Activated T-cell treated with anti-CD3 and anti-CD28 coated beads for 1 hour (primary cell): ENCODE data around the gene CAPN13.

Experiments used
- DNase-seq: peaks from one replicate; pipeline ENCODE4 v3.0.0-alpha.2; 2020; ENCODE audit warnings: low read depth

CAPN13 gene

GRCh38 chr2:30730736-30731647 is 76.3 kb downstream of the CAPN13 start:
- no peak for DNase-seq

- DNase-seq: no peak
These were observed 78.2 kb downstream of the CAPN13 start for GRCh38 chr2:30729031-30729430.

GRCh38 chr2:30722936-30723725 is 84.1 kb downstream of the CAPN13 start:
- no peak for DNase-seq

- no peak for DNase-seq
These were observed 85.3 kb downstream of the CAPN13 start for GRCh38 chr2:30721668-30722647.

- DNase-seq: no peak
These were observed 86.0 kb downstream of the CAPN13 start for GRCh38 chr2:30721241-30721640.

- DNase-seq: no peak
These were observed 90.1 kb downstream of the CAPN13 start for GRCh38 chr2:30717081-30717650.

GRCh38 chr2:30716123-30716900 is 90.9 kb downstream of the CAPN13 start:
- no peak for DNase-seq

- DNase-seq: no peak
These were observed 92.2 kb downstream of the CAPN13 start for GRCh38 chr2:30714811-30715709.

GRCh38 chr2:30713698-30714097 is 93.5 kb downstream of the CAPN13 start:
- no peak for DNase-seq

GRCh38 chr2:30711646-30712085 is 95.6 kb downstream of the CAPN13 start:
- DNase-seq: peak; percentile 74

- no peak for DNase-seq
These were observed 96.8 kb downstream of the CAPN13 start for GRCh38 chr2:30710461-30710860.

- DNase-seq: no peak
These were observed 97.2 kb downstream of the CAPN13 start for GRCh38 chr2:30710016-30710415.

- no peak for DNase-seq
These were observed 97.7 kb downstream of the CAPN13 start for GRCh38 chr2:30709516-30709915.

GRCh38 chr2:30708491-30709290 is 98.6 kb downstream of the CAPN13 start:
- DNase-seq: no peak

GRCh38 chr2:30707304-30707903 is 99.8 kb downstream of the CAPN13 start:
- DNase-seq: no peak

GRCh38 chr2:30706534-30707303 is 100.5 kb downstream of the CAPN13 start:
- DNase-seq: peak; percentile 69

- DNase-seq: no peak
These were observed 101.3 kb downstream of the CAPN13 start for GRCh38 chr2:30705711-30706533.
